GM12878 (cell line): ENCODE results near the gene NFATC1.

Experiments used
- EZH2 ChIP-seq: IDR thresholded peaks from 2 replicates; pipeline ENCODE4 v1.6.1; 2012; ENCODE audit warnings: low read depth, mild to moderate bottlenecking, control low read depth, inconsistent platforms, low read length, borderline replicate concordance; ENCODE audit not compliant: control insufficient read depth
- SMAD5 ChIP-seq: IDR thresholded peaks from 2 replicates; pipeline ENCODE4 v1.6.1; 2016; ENCODE audit warnings: antibody characterized with exemption, low read depth

GRCh38 chr18:79494936-79495335 is 99.2 kb downstream of the NFATC1 start:
- TF ChIP-seq SMAD5 (no peak), EZH2 (no peak)
